Measurements from ENCODE around the gene EHD4. TPM values are rescaled to one million over a fixed set of nuclear protein-coding genes. Genes with fewer than 3 reads are reported as not detected.

EHD4 gene
- total and polyA plus RNA-seq, 9 of the 15 experiments (the other 6 are each of a cell fraction or from before 2014, with no cell fraction given): 0.89 to 10.3 (median 6.4) TPM

- no peak for TF ChIP-seq HINFP (tag; conservative IDR thresholded peaks at IDR 0.05; ENCODE audit: low read depth)
- no peak for TF ChIP-seq SMARCE1 (IDR thresholded peaks at IDR 0.05)
- TF ChIP-seq PCBP1 (IDR thresholded peaks at IDR 0.05; ENCODE audit: low read depth, low read length, poor library complexity, severe bottlenecking): no peak
- no peak for TF ChIP-seq HLTF (IDR thresholded peaks at IDR 0.05)
- no peak for TF ChIP-seq ZBTB26 (CRISPR knock-in tag; IDR thresholded peaks at IDR 0.05)
- no peak for TF ChIP-seq RERE (CRISPR knock-in tag; IDR thresholded peaks at IDR 0.05; ENCODE audit: borderline replicate concordance)
- no peak for TF ChIP-seq ARID4B (CRISPR knock-in tag; IDR thresholded peaks at IDR 0.05)
- peak; percentile 64 for TF ChIP-seq GATAD2A (IDR thresholded peaks at IDR 0.05)
- no peak for TF ChIP-seq MXD1 (CRISPR knock-in tag; IDR thresholded peaks at IDR 0.05; ENCODE audit: borderline replicate concordance, poor library complexity, severe bottlenecking)
- TF ChIP-seq TFE3 (CRISPR knock-in tag; IDR thresholded peaks at IDR 0.05): no peak
Measured at GRCh38 chr15:41972253-41973242, at the start of gene EHD4 (continued).

Measured in K562 (cell line).